Keratinocyte (primary cell): Measurements from ENCODE around the gene NTN3. TPM values are rescaled to one million over a fixed set of nuclear protein-coding genes. Genes with fewer than 3 reads are reported as not detected.
A peak's percentile ranks its signal among the peaks of the same experiment; 100 is the strongest.

Experiments used
- DNase-seq: peaks from one replicate; pipeline ENCODE4 v3.0.0-alpha.2; 2011; ENCODE audit warnings: low read depth, missing footprints, low spot score
- FAIRE-seq: peaks from 2 replicates; lab custom pipeline; 2011; peaks lifted over from hg19 to GRCh38; lab: Jason Lieb, UNC
- H2AFZ ChIP-seq: 2 replicates; pipeline ENCODE4 v1.6.0; 2012; ENCODE audit warnings: low read length, control low read depth, inconsistent platforms; ENCODE audit not compliant: control insufficient read depth
- H3K27ac ChIP-seq: 2 replicates; pipeline ENCODE4 v1.5.1; 2011; ENCODE audit warnings: low read length; ENCODE audit not compliant: control insufficient read depth, insufficient read depth
- H3K27me3 ChIP-seq: 3 replicates; pipeline ENCODE4 v1.6.0; 2011; ENCODE audit warnings: low read length; ENCODE audit not compliant: control insufficient read depth, insufficient read depth; ENCODE audit errors: extremely low read depth
- H3K36me3 ChIP-seq, 2 experiments: 2 replicates in 1 of 2; 3 replicates in 1 of 2; pipeline ENCODE4 v1.5.1; 2011; ENCODE audit warnings: low read length in 2 of 2, mild to moderate bottlenecking in 1 of 2; ENCODE audit not compliant: control insufficient read depth in 2 of 2, insufficient read depth in 2 of 2; ENCODE audit errors: extremely low read depth in 1 of 2
- H3K4me1 ChIP-seq: 3 replicates; pipeline ENCODE4 v1.5.1; 2011; ENCODE audit warnings: low read length; ENCODE audit not compliant: control insufficient read depth, insufficient read depth; ENCODE audit errors: extremely low read depth
- H3K4me2 ChIP-seq: 3 replicates; pipeline ENCODE4 v1.6.0; 2011; ENCODE audit warnings: low read depth, low read length; ENCODE audit not compliant: control insufficient read depth, insufficient read depth; ENCODE audit errors: extremely low read depth
- H3K4me3 ChIP-seq, 3 experiments: fragments of 200-600 bp in 1 of 3; sonication (generic) in 1 of 3; 2 replicates in 2 of 3; 3 replicates in 1 of 3; pipeline ENCODE4 v1.5.1; 2011 to 2016; ENCODE audit warnings: low read length in 3 of 3, mild to moderate bottlenecking in 3 of 3, control low read depth in 2 of 3, inconsistent platforms in 1 of 3, low read depth in 1 of 3, mixed read lengths in 1 of 3, mixed run types in 1 of 3, moderate library complexity in 1 of 3; ENCODE audit not compliant: control insufficient read depth in 2 of 3, insufficient read depth in 2 of 3; ENCODE audit errors: extremely low read depth in 1 of 3
- H3K79me2 ChIP-seq: 2 replicates; pipeline ENCODE4 v1.6.0; 2012; ENCODE audit warnings: low read length; ENCODE audit not compliant: control insufficient read depth, insufficient read depth
- H3K9ac ChIP-seq: 3 replicates; pipeline ENCODE4 v1.6.0; 2011; ENCODE audit warnings: low read length; ENCODE audit not compliant: control insufficient read depth, insufficient read depth; ENCODE audit errors: extremely low read depth
- H3K9me1 ChIP-seq: 3 replicates; pipeline ENCODE4 v1.6.0; 2011; ENCODE audit warnings: low read length; ENCODE audit not compliant: control insufficient read depth, insufficient read depth; ENCODE audit errors: extremely low read depth
- H3K9me3 ChIP-seq: 2 replicates; pipeline ENCODE4 v1.5.1; 2012; ENCODE audit warnings: low read depth, low read length; ENCODE audit not compliant: control insufficient read depth
- H4K20me1 ChIP-seq: 3 replicates; pipeline ENCODE4 v1.6.0; 2011; ENCODE audit warnings: low read length; ENCODE audit not compliant: control insufficient read depth, insufficient read depth; ENCODE audit errors: extremely low read depth
- CTCF ChIP-seq, 3 experiments: IDR thresholded peaks in 1 of 3; conservative IDR thresholded peaks in 1 of 3; optimal IDR thresholded peaks in 1 of 3; 2 replicates in 2 of 3; 3 replicates in 1 of 3; pipeline versions ENCODE3 to v1.5.1; 2011; ENCODE audit warnings: low read length in 3 of 3, mild to moderate bottlenecking in 3 of 3, moderate library complexity in 2 of 3, control low read depth in 1 of 3, inconsistent platforms in 1 of 3; ENCODE audit not compliant: insufficient read depth in 2 of 3; ENCODE audit errors: extremely low read depth in 1 of 3
- EZH2 ChIP-seq: IDR thresholded peaks from one replicate; pipeline ENCODE4 v1.6.1; 2012; ENCODE audit warnings: inconsistent platforms, mild to moderate bottlenecking, low read length, moderate library complexity
- dilution Hi-C: fragments of 300-500 bp; cut with MboI; formaldehyde crosslinking; loops from one replicate; pipeline ENCODE4 v1.7.0; 2020; ENCODE audit warnings: low sequenced_read_pairs; ENCODE audit not compliant: extremely low pct_ligation_motif_present
- polyA plus RNA-seq, 5 experiments: library from polyadenylated mRNA; depleted of rRNA in 3 of 5; stranded (reverse) in 3 of 5; stranded (forward) in 1 of 5; unstranded in 1 of 5; fragments of >200 nt; gene quantifications; 1 replicate in 1 of 5; 2 replicates in 3 of 5; 3 replicates in 1 of 5; pipeline versions ENCODE4 v1.2.1 to v1.2.3, GENCODE V29; 2011 to 2012; ENCODE audit warnings: missing spikeins in 2 of 5, low read depth in 1 of 5, low replicate concordance in 1 of 5

NTN3 gene
- polyA plus RNA-seq, 1 donor (not counting 4 experiments of a cell fraction or from before 2014, with no cell fraction given), result not detected

DNA sequence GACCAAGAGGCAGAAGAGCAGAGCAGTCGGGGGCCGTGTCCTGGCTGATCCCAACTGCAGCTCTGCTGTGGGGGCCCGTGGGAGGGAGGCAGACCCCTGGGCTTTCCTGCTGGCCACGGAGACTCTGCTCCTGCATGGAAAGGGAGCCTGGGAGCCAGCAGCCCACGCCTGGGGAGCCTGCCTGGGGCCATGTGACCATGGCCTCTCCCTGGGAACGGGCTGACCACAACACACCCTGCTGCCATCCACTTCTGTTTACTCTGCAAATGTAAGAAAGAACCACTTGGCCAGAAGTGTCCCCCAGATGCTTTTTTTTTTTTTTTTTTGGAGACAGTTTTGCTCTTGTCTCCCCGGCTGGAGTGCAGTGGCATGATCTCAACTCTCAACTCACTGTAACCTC, 13.2 kb upstream of the NTN3 start:
- H3K79me2 ChIP-seq, result no peaks in the 10 kb centered on the region
- H3K27me3 ChIP-seq, result no peaks in the 10 kb centered on the region
- DNase-seq (no peak), FAIRE-seq (no peak)
- H3K4me3 ChIP-seq, result no peak overlapping the region
- H3K9me1 ChIP-seq, result no peaks in the 10 kb centered on the region
- no peak for TF ChIP-seq CTCF (optimal IDR thresholded peaks at IDR 0.05 in 1 of 3, IDR thresholded peaks at IDR 0.05 in 1 of 3, conservative IDR thresholded peaks at IDR 0.05 in 1 of 3; ENCODE audit: extremely low read depth in 1 of 3, insufficient read depth in 2 of 3, low read length in 3 of 3)
- no peak for TF ChIP-seq EZH2
- H3K4me1 ChIP-seq, result peaks cover 10% of the 10 kb centered on the region
- no peak overlapping the region for H3K9ac ChIP-seq
- no peak overlapping the region for H3K27ac ChIP-seq
- no peak overlapping the region for H3K4me2 ChIP-seq
- H2AFZ ChIP-seq, result no peak overlapping the region
- no peaks in the 10 kb centered on the region for H4K20me1 ChIP-seq
- dilution Hi-C loops, result no loop called here
- peaks cover 10 to 24% of the 10 kb centered on the region in 2 experiments for H3K36me3 ChIP-seq
- no peaks in the 10 kb centered on the region for H3K9me3 ChIP-seq

- no peak for DNase-seq
- Histone ChIP-seq H3K4me3 (peak overlapping the region; percentile 43 to 82 (median 76)), H3K27ac (no peak overlapping the region), H3K9ac (peak overlapping the region; percentile 61), H2AFZ (peak overlapping the region; percentile 87), H3K79me2 (no peaks in the 10 kb centered on the region), H3K27me3 (no peaks in the 10 kb centered on the region), H3K4me1 (peaks cover 10% of the 10 kb centered on the region), H3K4me2 (peak overlapping the region; percentile 93), H3K9me3 (no peaks in the 10 kb centered on the region), H4K20me1 (no peaks in the 10 kb centered on the region), H3K9me1 (no peaks in the 10 kb centered on the region), H3K36me3 (peaks cover 8 to 17% of the 10 kb centered on the region in 2 experiments)
- TF ChIP-seq CTCF (optimal IDR thresholded peaks at IDR 0.05 in 1 of 3, IDR thresholded peaks at IDR 0.05 in 1 of 3, conservative IDR thresholded peaks at IDR 0.05 in 1 of 3; ENCODE audit: extremely low read depth in 1 of 3, insufficient read depth in 2 of 3, low read length in 3 of 3) (no peak), EZH2 (no peak)
- no peak for FAIRE-seq
- dilution Hi-C loops, result no loop called here
Measured at GRCh38 chr16:2458887-2459646, 12.0 kb upstream of the NTN3 start.
